GM18526 (cell line): Measurements from ENCODE around the gene NDUFS8.
A peak's percentile ranks its signal among the peaks of the same experiment; 100 is the strongest.

ENCODE experiments used
- POLR2A ChIP-seq: IDR thresholded peaks from 3 replicates; pipeline ENCODE4 v1.6.1; 2011; ENCODE audit not compliant: insufficient read length; ENCODE audit errors: extremely low read depth

NDUFS8 gene

GRCh38 chr11:68031144-68031464, 623 bp downstream of the NDUFS8 start:
- TF ChIP-seq POLR2A: no peak

DNA sequence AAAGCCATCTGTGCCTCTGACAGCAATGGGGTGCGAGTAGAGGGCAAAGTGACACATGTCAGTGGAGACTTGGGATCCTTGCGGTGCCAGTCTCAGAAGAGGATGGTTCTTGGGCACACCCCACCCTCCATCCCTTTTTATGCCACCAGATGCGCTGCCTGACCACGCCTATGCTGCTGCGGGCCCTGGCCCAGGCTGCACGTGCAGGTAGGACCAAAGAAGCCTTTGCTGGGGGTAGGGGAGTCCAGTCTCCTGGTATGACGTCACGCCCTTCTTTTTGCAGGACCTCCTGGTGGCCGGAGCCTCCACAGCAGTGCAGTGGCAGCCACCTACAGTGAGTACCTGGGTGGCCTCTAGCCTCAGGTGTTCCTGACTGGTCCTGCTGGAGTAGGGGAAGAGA, 1.5 kb downstream of the NDUFS8 start:
- TF ChIP-seq POLR2A: no peak

DNA sequence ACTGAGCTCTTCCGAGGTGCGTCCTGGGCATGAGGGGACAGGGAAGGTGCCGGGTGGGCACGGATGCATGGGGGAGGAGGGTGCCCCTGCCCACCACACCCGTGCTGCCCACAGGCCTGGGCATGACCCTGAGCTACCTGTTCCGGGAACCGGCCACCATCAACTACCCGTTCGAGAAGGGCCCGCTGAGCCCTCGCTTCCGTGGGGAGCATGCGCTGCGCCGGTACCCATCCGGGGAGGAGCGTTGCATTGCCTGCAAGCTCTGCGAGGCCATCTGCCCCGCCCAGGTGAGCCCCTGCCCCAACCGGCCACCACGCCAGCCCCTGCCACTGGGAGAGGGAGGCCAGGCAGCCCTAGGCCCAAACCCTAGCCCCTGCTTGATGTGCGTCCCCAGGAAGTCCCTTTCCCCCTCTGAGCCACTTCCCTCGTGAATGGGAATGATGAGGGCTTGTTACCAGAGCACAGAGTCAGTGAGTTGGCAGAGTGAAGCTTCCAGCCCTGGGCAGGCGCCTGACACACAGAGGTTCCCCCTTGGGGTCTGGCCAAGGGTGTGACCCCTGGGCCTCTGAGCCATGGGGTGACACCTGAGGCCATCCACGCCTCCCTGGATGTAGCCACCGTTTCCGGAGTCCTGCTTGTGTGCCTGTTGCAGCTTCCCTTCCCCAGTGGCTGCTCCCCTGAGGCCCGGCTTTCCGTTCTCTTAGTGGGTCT, 2.7 kb downstream of the NDUFS8 start:
- TF ChIP-seq POLR2A: no peak

GRCh38 chr11:68033708-68034045, 3.2 kb downstream of the NDUFS8 start:
- no peak for TF ChIP-seq POLR2A

DNA sequence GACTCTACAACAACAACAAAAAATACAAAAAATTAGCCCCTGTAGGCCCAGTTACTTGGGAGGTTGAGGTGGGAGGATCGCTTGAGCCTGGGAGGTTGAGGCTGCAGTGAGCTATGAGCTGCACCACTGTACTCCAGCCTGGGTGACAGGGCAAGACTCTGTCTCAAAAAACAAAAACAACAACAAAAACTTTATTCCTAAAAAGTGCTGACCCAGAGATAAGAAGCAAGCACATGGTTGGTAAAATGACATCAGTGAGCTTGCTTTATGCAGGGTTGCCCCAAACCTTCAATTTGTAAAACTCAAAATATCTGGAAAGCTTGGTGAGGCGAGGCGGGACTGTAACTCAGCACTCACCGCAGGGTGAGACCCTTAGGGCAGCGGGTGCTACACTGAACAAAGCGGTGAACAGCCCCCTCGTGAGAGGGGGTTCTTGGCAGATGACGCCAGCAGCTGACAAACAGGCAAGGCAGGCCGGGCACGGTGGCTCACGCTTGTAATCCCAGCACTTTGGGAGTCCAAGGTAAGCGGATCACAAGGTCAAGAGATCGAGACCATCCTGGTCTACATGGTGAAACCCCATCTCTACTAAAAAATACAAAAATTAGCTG, 4.9 kb downstream of the NDUFS8 start:
- no peak for TF ChIP-seq POLR2A

DNA sequence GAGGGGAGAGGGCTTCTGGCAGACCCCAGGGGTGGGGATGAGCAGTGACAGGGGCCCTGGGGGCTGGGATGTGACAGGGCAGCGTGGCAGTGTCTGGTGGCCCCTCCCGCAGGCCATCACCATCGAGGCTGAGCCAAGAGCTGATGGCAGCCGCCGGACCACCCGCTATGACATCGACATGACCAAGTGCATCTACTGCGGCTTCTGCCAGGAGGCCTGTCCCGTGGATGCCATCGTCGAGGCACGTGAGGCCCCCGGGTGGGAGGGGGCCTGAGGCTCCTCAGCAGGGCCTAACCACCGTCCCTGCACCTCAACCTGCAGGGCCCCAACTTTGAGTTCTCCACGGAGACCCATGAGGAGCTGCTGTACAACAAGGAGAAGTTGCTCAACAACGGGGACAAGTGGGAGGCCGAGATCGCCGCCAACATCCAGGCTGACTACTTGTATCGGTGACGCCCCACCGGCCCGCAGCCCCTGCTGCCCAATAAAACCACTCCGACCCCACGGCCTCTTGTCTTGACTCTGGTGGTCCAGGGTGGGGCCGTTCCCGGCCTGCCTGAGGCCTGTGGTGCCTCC, 5.7 kb downstream of the NDUFS8 start:
- no peak for TF ChIP-seq POLR2A

DNA sequence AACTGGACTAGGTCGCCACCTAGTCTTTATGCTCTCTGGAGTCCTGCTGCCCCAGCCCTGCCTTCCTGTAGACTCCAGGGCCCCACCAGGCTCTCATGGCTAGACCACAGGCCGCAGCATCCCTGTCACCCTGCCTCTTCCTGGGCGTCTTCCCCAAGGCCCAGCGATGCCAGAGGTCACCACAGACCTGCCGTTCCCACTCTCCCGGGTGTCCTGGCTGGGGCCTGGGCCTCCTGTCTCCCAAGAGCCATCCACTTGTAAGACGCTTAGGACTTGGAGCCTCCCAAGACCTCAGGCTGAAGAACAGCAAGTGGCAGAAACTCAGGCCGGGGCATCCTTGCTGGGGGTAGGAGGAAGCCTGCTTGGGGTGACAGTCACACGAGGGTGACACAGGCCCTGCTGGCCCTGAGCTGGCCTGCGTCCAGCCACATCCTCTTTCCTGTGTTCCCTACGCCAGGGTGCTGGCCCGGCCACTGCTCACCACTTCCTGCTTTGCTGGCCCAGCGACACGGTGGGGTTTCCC, 6.3 kb downstream of the NDUFS8 start:
- no peak for TF ChIP-seq POLR2A

DNA sequence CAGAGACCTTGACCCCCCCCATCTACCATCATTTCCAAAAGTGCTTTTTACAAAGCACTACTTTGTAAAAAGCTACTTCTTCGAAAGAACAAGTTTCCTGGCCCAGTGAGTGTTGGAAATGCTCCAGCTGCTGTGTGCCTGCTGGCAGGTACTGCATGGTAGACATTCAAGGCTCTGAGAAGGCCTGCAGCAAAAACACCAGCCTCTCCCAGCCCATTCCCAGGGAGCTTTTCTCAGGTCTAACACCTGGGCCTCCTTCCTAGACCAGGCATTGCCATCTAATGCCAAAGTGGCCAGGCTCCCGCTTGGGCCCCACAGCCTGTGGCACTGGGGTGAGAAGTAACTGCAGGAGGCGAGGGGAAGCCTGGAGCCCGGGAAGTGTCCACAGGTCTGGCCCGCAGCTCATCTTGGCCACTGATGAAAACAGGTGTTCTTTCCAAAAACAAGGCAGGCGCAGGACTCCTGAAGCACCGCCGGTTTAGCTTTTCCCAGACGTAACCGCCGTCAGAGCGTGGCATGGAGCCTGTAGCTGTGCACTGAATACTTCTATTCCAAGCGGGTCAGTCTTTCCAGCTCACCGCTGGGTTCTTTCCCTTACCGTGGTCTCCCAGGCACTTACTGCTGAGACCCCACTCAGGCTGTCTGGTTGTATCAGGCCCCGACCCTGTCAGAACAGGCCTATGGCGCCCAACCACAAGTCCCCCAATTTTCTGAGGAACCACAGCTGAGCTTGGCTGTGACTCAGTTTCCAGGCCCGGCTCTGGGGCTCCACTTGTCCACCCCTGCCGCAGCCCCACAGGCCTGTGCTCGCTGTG, 7.1 kb downstream of the NDUFS8 start:
- no peak for TF ChIP-seq POLR2A

DNA sequence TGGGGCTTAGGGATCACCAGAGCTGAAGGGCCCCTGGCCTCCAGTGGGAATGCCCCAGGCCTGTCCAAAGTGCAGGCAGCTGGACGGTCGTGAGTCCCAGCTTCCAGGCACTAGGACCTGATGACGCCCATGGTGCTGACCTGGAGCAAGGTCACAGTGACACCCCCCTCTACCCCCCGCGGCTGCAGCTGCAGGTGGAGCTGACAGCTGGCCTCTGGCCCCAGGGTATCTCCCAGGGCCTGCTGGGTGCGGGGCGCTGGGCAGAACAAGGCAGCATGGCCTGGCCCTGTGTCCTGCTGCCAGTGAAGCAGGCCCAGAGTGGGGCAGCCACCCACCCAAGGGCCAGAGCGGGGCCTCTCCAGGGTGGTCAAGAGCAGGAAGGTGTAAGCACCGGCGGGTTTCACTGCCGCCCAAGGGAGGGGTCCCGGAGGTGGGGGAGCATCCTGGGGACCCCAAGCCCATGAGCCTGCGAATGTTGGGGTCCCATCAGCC, 7.8 kb downstream of the NDUFS8 start:
- no peak for TF ChIP-seq POLR2A

DNA sequence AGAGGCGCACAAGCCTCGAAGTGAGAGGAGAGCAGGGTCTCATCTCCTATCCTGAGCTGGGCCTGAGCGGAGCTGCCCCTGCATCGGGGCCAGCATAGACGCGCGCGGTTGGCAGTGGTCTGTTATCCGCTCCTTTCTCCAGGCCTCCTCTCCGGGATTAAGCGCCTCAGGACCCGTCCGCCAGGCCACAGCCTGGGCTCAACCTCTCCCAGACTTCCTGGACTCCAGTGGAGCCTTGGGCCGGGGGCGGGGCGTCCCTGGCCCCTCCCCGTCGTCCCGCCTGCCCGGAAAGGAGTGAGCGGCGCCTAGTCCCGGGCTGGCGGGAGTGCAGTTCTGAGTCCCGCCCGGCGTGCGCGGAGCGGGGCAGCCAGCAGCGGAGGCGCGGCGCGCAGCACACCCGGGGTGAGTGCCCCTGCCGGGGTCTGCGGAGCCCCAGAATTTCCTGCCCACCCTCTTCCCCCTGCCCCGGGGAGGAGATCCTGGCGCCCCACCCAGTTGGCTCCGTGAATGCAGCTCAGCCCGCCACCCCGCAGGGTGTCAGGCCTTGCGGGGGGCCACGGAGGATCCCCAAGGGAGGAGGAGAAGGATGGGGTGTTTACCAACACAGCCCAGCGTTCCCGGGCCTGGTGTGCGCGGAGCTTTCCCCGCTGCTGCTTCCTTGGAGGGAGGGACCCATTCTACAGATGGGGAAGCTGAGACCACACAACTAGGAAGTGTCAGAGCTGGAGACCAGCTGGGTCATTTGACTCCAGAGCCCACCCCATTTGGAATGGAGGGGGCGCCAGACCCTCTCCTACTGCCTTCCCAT, 8.4 kb downstream of the NDUFS8 start, which contains the start of gene TCIRG1:
Gene TCIRG1, plus strand, starts transcription at position 308 of the 808 bp plus-strand sequence. CDS start 2,247 bp downstream, outside the sequence.
- TF ChIP-seq POLR2A: peak; percentile 91

DNA sequence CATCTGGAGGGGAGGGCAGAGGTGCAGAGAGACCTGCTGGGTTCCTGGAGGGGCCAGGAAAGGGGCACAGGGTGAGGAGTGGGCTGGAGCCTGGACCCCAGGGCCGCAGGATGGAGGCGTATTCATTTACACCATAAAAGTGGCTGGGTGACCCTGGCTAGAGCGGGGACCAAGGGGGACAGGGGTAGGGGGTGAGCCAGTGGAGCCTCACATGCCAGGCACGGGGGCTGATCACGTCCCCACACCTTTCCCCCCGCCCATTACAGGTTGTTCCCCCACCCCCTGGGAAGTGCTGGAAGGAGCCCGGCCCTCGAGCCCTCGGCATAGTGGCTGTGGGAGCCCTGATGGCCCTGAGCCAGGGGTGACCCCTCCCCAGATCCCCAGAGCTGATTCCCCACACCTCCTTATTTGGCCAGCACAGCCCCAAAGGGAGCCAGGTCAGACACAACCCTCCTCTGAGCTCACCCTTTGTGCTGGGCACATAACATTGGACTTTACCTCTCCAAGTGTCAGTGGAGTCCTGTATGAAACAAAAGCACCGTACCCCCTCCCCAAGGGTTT, 9.1 kb downstream of the NDUFS8 start:
- TF ChIP-seq POLR2A: no peak

DNA sequence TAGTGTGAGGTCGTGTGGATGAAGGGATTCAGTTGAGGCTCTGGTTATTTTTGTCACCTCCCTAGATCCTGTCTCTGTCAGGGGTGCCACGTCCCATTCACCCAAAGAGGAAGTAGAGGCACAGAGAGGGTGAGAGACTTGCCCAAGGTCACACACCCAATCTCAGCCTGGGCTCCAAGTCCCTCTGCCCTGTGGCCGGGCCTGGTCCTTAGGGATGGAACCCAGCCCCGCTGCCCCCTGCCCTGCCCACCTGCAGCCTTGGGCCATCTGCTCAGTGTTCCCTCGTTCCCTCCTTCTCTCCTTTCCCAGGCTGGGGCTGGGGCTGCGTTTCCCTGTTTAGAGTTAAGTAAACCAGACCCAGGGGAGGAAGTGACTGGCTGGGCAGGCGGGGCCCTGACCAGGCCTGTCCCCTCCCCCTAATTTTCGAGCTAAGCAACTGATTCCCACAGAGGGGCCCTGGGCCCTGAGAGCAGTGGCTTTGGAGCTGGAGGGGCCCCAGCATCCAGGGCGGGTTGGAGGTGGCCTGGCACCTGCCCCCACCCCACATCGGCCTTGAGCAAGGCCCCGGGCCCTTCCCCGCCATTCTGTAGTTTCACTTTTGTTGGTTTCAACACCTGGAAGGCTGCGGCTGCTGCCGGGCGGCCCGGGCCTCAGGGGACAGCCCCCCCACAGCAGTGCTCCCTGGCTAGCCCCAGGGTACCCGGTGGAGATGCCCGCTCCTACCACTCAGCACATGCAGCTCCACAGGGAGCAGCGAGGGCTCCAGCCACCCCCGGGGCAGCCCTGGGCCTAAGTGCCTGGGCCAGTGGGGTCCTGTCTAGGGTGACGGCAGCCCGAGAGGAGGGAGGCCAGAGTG, 9.8 kb downstream of the NDUFS8 start:
- TF ChIP-seq POLR2A: peak; percentile 51

DNA sequence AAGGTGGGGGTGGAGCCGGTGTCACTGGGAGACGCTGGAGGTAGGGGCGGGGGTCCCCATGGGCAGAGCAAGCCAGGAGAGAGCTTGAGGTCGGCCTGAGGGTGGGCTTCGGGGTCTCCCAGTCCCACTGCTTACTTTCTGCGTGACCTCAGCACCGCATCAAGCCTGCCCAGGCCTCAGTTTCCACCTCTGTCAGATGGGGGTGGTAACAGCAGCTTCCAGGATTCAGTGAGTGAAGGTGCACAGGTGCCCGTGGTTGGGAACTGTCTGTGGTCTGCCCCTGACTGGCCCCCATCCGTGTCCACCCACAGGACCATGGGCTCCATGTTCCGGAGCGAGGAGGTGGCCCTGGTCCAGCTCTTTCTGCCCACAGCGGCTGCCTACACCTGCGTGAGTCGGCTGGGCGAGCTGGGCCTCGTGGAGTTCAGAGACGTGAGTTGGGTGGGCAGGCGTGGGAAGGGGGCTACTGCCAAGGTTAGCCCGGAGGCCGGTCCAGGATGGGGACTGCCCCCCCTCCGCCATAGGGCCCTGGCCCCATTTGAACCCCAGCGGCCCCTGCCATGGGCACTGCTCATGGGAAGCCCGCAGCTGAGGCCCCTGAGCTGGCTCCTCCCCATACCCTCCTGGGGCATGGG, 10.6 kb downstream of the NDUFS8 start:
- no peak for TF ChIP-seq POLR2A
